ENCODE measurements around the gene CD2AP.

The CD2AP gene

DNA sequence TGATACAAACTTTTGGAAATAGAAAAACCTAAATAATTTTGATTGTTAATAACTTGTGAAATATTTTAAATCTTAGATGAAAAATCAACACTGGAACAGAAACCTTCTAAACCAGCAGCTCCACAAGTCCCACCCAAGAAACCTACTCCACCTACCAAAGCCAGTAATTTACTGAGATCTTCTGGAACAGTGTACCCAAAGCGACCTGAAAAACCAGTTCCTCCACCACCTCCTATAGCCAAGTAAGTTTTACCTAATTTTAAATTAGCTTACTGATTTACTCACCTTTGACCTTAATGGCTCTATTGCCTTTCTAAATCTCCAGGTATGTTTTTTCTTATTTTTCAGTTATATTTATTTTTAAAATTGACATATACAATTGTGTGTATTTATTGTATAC lies 118.2 kb downstream of the CD2AP start:
- Histone ChIP-seq H3K27me3 (ENCODE audit: insufficient read depth, low read length) (no peaks in the 10 kb centered on the region), H3K36me3 (ENCODE audit: insufficient read depth, low read length) (peaks cover 14% of the 10 kb centered on the region), H3K79me2 (ENCODE audit: control insufficient read depth, insufficient read depth, low read length, unreplicated experiment) (no peaks in the 10 kb centered on the region), H3K27ac (ENCODE audit: low read depth, low read length) (no peak overlapping the region), H3K4me1 (ENCODE audit: control insufficient read depth, insufficient read depth, low read length, unreplicated experiment) (no peaks in the 10 kb centered on the region), H3K4me3 (ENCODE audit: low read depth, low read length) (no peak overlapping the region), H2AFZ (ENCODE audit: low read length, unreplicated experiment) (no peak overlapping the region)

DNA sequence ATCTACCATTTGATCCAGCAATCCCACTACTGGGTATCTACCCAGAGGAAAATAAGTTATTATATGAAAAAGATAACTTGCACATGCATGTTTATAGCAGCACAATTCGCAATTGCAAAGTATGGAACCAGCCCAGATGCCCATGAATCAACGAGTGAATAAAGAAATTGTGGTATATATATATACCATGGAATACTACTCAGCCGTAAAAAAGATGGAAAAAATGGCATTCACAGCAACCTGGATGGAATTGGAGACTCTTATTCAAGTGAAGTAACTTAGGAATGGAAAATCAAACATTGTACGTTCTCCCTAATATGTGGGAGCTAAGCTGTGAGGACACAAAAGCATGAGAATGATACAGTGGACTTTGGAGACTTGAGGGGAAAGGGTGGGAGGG lies 120.8 kb downstream of the CD2AP start:
- no peak overlapping the region for H3K27ac ChIP-seq (ENCODE audit: low read depth, low read length)
- H3K36me3 ChIP-seq (ENCODE audit: insufficient read depth, low read length): peaks cover 14% of the 10 kb centered on the region
- H3K4me3 ChIP-seq (ENCODE audit: low read depth, low read length): no peak overlapping the region
- H3K27me3 ChIP-seq (ENCODE audit: insufficient read depth, low read length): no peaks in the 10 kb centered on the region
- no peak overlapping the region for H2AFZ ChIP-seq (ENCODE audit: low read length, unreplicated experiment)
- H3K4me1 ChIP-seq (ENCODE audit: control insufficient read depth, insufficient read depth, low read length, unreplicated experiment): peaks cover 1% of the 10 kb centered on the region
- H3K79me2 ChIP-seq (ENCODE audit: control insufficient read depth, insufficient read depth, low read length, unreplicated experiment): no peaks in the 10 kb centered on the region

DNA sequence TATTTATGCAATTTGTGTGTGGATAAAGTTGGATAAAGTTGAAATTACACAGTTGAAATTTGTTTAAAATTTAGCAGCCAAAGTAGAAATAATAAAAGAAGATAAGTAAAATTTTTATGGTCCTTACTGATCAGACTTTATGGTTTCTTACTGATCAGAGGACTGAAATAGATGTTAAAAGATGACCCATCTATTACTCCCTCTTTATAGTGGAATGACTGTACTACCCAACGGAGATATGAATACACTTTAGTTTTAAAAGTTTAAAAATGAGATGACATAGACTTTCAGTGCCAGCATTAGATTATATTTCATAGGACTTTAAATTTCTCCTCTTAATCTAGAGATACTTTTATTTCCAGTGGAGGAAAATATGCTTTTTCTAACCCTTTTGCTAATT lies 121.9 kb downstream of the CD2AP start:
- Histone ChIP-seq H3K4me3 (ENCODE audit: low read depth, low read length) (no peak overlapping the region), H2AFZ (ENCODE audit: low read length, unreplicated experiment) (no peak overlapping the region), H3K27me3 (ENCODE audit: insufficient read depth, low read length) (no peaks in the 10 kb centered on the region), H3K27ac (ENCODE audit: low read depth, low read length) (no peak overlapping the region), H3K4me1 (ENCODE audit: control insufficient read depth, insufficient read depth, low read length, unreplicated experiment) (peaks cover 10% of the 10 kb centered on the region), H3K36me3 (ENCODE audit: insufficient read depth, low read length) (peaks cover 14% of the 10 kb centered on the region), H3K79me2 (ENCODE audit: control insufficient read depth, insufficient read depth, low read length, unreplicated experiment) (no peaks in the 10 kb centered on the region)

DNA sequence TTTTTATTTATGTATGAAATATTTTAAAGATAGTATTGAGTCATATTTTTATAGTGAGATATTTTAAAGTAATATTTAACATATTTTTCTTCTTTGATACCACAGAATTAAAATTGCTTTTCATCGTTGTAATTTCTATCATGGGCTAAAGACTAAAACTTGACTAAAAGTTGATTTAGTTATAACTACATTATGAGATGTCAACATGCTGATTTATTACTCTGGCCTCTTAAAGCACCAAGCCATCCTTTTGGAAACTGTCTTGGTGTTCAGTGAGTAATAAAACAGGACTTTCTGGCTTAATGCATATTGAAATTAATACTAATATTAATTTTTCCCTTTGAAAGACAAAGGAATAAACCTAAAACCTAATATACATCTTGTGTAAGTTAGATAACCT lies 125.6 kb downstream of the CD2AP start:
- no peak overlapping the region for H3K4me3 ChIP-seq (ENCODE audit: low read depth, low read length)
- H3K36me3 ChIP-seq (ENCODE audit: insufficient read depth, low read length): peaks cover 11% of the 10 kb centered on the region
- H3K4me1 ChIP-seq (ENCODE audit: control insufficient read depth, insufficient read depth, low read length, unreplicated experiment): peaks cover 20% of the 10 kb centered on the region
- H3K27ac ChIP-seq (ENCODE audit: low read depth, low read length): no peak overlapping the region
- no peaks in the 10 kb centered on the region for H3K79me2 ChIP-seq (ENCODE audit: control insufficient read depth, insufficient read depth, low read length, unreplicated experiment)
- no peak overlapping the region for H2AFZ ChIP-seq (ENCODE audit: low read length, unreplicated experiment)
- no peaks in the 10 kb centered on the region for H3K27me3 ChIP-seq (ENCODE audit: insufficient read depth, low read length)

DNA sequence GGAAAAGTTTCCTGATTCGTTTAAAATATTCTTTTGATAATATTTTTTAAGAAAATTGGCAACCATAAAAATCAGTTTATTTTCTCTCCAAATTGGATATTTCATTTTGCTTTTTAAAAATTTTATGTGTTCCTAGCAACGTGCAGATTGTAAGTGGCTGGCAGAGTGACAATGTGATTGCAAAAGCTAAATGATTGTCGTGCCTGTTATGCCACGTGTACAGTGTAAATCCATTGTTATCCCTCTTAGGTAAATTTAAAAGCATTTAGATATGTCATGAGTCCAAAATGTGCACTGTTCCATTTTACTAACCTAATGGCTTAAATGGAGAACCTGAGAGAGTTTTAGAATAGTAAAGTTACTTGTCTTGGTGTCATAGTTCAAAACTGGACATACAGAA lies 126.4 kb downstream of the CD2AP start:
- Histone ChIP-seq H3K27me3 (ENCODE audit: insufficient read depth, low read length) (no peaks in the 10 kb centered on the region), H3K4me3 (ENCODE audit: low read depth, low read length) (peak overlapping the region; percentile 49), H3K27ac (ENCODE audit: low read depth, low read length) (no peak overlapping the region), H3K4me1 (ENCODE audit: control insufficient read depth, insufficient read depth, low read length, unreplicated experiment) (peaks cover 20% of the 10 kb centered on the region), H3K36me3 (ENCODE audit: insufficient read depth, low read length) (peaks cover 17% of the 10 kb centered on the region), H3K79me2 (ENCODE audit: control insufficient read depth, insufficient read depth, low read length, unreplicated experiment) (no peaks in the 10 kb centered on the region), H2AFZ (ENCODE audit: low read length, unreplicated experiment) (no peak overlapping the region)

DNA sequence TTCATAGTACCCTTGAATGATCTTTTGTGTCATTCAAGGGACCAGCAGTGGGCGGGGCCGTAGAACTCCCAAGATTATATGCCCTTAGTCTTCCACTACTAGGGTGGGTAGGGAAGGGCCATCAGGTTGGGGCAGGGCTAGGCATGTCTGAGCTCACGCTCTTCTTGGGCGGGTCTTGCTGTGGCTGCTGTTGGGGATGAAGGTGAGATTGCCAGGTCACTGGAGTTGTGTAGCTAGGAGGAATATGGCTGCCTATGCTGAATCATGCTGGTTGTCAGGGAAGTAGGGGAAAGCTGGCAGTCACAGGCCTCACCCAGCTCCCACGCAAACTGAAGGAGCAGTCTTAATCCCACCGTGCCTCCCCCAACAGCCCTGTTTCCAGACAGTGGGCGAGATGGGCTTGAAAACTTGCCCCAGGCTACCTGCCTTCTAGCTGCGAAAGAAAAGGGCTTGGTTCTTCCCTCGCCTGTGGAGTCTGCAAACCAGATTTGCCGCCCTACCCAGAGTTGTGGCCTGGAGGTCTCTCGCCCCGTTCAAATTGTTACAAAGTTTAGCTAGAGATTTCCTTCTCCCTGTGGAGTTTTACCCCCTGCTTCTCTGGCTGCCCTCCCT lies 144.4 kb downstream of the CD2AP start:
- H3K27ac ChIP-seq (ENCODE audit: low read depth, low read length): no peak overlapping the region
- H3K4me1 ChIP-seq (ENCODE audit: control insufficient read depth, insufficient read depth, low read length, unreplicated experiment): no peaks in the 10 kb centered on the region
- H3K27me3 ChIP-seq (ENCODE audit: insufficient read depth, low read length): no peaks in the 10 kb centered on the region
- peaks cover 4% of the 10 kb centered on the region; the same call in 1 of the 2 replicates for H3K36me3 ChIP-seq (ENCODE audit: insufficient read depth, low read length)
- H3K79me2 ChIP-seq (ENCODE audit: control insufficient read depth, insufficient read depth, low read length, unreplicated experiment): no peaks in the 10 kb centered on the region
- H2AFZ ChIP-seq (ENCODE audit: low read length, unreplicated experiment): no peak overlapping the region
- no peak overlapping the region for H3K4me3 ChIP-seq (ENCODE audit: low read depth, low read length)

DNA sequence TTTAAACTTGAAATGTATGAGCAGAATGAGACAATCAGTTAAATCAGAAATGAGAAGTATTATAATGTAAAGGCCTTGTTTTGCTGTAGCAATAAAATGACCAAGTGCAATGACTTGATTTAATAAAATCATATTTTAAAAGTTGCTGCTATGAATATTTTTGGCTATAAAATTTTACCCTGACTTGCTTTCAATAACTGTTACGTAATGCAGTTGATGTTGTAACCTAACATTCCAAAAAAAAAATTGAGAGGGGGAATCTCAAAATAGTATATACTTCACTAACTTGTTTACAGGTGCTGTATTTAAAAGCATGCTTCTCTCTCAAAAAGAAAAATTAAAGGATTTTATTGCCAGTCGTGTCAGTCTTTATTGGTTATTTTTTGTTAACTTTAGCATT lies 149.2 kb downstream of the CD2AP start:
- Histone ChIP-seq H3K79me2 (ENCODE audit: control insufficient read depth, insufficient read depth, low read length, unreplicated experiment) (no peaks in the 10 kb centered on the region), H2AFZ (ENCODE audit: low read length, unreplicated experiment) (no peak overlapping the region), H3K27ac (ENCODE audit: low read depth, low read length) (no peak overlapping the region), H3K4me3 (ENCODE audit: low read depth, low read length) (no peak overlapping the region), H3K36me3 (ENCODE audit: insufficient read depth, low read length) (no peaks in the 10 kb centered on the region; the same call in 1 of the 2 replicates), H3K4me1 (ENCODE audit: control insufficient read depth, insufficient read depth, low read length, unreplicated experiment) (no peaks in the 10 kb centered on the region), H3K27me3 (ENCODE audit: insufficient read depth, low read length) (no peaks in the 10 kb centered on the region)

DNA sequence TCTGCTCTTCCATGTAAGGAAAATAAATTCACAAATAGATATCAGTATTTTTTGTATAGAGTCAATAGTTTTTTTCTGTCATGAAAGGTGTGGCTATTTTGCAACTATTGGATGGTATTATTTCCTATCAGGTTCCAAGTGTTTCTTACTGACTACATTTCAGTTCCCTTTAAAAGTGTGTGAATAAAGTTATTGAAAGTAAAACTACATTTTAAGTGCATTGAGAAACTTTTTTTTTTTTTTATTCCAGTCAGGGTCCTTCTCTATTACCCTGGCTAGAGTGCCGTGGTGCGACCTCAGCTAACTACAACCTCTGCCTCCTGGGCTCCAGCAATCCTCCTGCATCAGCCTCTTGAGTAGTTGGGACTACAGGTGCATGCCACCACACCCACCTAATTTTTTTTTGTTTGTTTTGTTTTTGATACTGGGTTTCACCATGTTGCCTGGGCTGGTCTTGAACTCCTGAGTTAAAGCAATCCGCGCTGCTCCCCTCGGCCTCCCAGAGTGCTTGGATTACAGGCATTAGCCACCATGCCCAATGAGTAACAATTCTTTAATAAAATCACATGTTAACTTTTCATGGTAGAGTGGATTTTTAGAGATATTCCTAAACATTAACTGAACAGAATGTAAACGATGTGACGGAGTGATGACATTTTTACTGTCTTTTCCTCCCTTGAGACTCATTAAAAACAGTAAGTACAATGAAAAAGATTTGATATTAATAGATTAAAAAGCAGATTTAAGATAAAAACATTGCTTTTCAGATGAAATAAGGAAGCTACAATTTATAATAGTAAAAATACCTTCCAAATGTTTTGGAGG lies 151.1 kb downstream of the CD2AP start:
- Histone ChIP-seq H2AFZ (ENCODE audit: low read length, unreplicated experiment) (no peak overlapping the region), H3K27me3 (ENCODE audit: insufficient read depth, low read length) (no peaks in the 10 kb centered on the region), H3K36me3 (ENCODE audit: insufficient read depth, low read length) (no peaks in the 10 kb centered on the region), H3K79me2 (ENCODE audit: control insufficient read depth, insufficient read depth, low read length, unreplicated experiment) (no peaks in the 10 kb centered on the region), H3K4me1 (ENCODE audit: control insufficient read depth, insufficient read depth, low read length, unreplicated experiment) (no peaks in the 10 kb centered on the region), H3K27ac (ENCODE audit: low read depth, low read length) (no peak overlapping the region), H3K4me3 (ENCODE audit: low read depth, low read length) (no peak overlapping the region)

DNA sequence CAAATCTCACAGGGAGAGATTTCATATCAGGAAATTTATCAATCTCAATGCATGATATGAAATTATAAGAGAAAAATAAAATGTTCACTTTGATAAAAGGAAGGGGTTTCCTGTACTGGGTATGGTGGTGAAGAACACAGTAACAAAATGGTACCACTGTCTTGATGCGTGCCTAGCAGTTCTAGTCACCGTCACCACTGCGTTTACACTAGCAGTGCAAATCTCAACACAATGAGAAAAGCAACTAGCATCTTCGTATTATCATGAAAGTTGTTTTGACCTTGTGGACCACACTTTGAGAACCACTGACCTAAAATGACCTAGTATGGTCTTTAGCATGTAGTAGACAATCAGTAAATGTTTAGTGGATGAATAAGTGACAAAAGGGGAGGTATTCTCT lies 152.4 kb downstream of the CD2AP start:
- no peak overlapping the region for H3K4me3 ChIP-seq (ENCODE audit: low read depth, low read length)
- no peaks in the 10 kb centered on the region for H3K79me2 ChIP-seq (ENCODE audit: control insufficient read depth, insufficient read depth, low read length, unreplicated experiment)
- no peak overlapping the region for H3K27ac ChIP-seq (ENCODE audit: low read depth, low read length)
- no peak overlapping the region for H2AFZ ChIP-seq (ENCODE audit: low read length, unreplicated experiment)
- no peaks in the 10 kb centered on the region for H3K4me1 ChIP-seq (ENCODE audit: control insufficient read depth, insufficient read depth, low read length, unreplicated experiment)
- no peaks in the 10 kb centered on the region for H3K36me3 ChIP-seq (ENCODE audit: insufficient read depth, low read length)
- no peaks in the 10 kb centered on the region for H3K27me3 ChIP-seq (ENCODE audit: insufficient read depth, low read length)

DNA sequence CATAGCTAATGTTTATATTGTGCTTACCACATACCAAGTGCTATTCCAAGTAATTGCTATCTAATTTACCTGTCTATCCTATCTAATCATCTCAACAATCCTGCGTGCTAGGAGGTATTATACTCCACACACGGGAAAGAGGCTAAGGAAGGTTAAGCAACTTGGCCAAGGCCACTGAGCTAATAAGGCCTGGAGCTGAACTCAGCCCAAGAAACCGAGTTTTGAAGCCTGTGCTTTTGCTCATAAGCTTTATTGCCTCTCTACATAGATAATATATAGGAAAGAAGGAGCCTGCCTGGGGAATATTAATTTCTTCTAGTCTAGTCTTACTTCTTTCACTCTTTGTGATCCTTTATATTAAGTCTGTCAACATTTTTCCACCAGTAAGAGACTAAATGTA lies 153.0 kb downstream of the CD2AP start:
- H3K36me3 ChIP-seq (ENCODE audit: insufficient read depth, low read length): no peaks in the 10 kb centered on the region
- no peak overlapping the region for H3K4me3 ChIP-seq (ENCODE audit: low read depth, low read length)
- H3K27ac ChIP-seq (ENCODE audit: low read depth, low read length): no peak overlapping the region
- H3K4me1 ChIP-seq (ENCODE audit: control insufficient read depth, insufficient read depth, low read length, unreplicated experiment): no peaks in the 10 kb centered on the region
- no peaks in the 10 kb centered on the region for H3K79me2 ChIP-seq (ENCODE audit: control insufficient read depth, insufficient read depth, low read length, unreplicated experiment)
- no peaks in the 10 kb centered on the region for H3K27me3 ChIP-seq (ENCODE audit: insufficient read depth, low read length)
- no peak overlapping the region for H2AFZ ChIP-seq (ENCODE audit: low read length, unreplicated experiment)

DNA sequence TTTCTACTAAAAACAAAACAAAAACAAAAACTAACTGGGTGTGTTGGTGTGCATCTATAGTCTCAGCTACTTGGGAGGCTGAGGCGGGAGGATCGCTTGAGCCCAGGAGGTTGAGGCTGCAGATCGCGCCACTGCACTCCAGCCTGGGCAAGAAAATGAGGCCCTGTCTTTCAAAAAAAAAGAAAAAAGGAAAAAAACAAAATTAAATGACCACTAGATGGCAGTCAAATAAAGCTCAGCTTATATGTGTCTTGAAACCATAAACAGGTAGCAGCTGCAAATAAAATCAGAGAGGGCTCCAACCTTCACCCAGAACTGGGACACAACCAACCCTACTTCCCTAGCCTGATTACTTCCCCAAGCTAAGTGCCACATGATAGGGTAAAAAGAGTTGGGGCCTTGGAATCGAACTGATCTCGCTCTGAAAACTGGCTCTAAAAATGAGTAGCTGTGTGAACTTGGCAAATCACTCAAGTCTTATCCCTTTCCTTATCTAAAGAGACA lies 153.7 kb downstream of the CD2AP start:
- Histone ChIP-seq H3K4me3 (ENCODE audit: low read depth, low read length) (no peak overlapping the region), H3K27me3 (ENCODE audit: insufficient read depth, low read length) (no peaks in the 10 kb centered on the region), H3K36me3 (ENCODE audit: insufficient read depth, low read length) (no peaks in the 10 kb centered on the region), H3K79me2 (ENCODE audit: control insufficient read depth, insufficient read depth, low read length, unreplicated experiment) (no peaks in the 10 kb centered on the region), H3K27ac (ENCODE audit: low read depth, low read length) (no peak overlapping the region), H2AFZ (ENCODE audit: low read length, unreplicated experiment) (no peak overlapping the region), H3K4me1 (ENCODE audit: control insufficient read depth, insufficient read depth, low read length, unreplicated experiment) (no peaks in the 10 kb centered on the region)
